ENCODE data around the gene AQP10. TPM values are rescaled to one million over a fixed set of nuclear protein-coding genes. Genes with fewer than 3 reads are reported as not detected.

AQP10 gene
- total and polyA plus RNA-seq, 9 of the 15 experiments (the other 6 are each of a cell fraction or from before 2014, with no cell fraction given): 0.37 to 9.7 (median 1.9) TPM

- no peak for TF ChIP-seq CBX1 (IDR thresholded peaks at IDR 0.05; ENCODE audit: low read depth)
- no peak for TF ChIP-seq ATF6 (CRISPR knock-in tag; IDR thresholded peaks at IDR 0.05)
- peak; percentile 35; the same call in 1 of the 2 replicates for TF ChIP-seq NFE2 (IDR thresholded peaks at IDR 0.05; ENCODE audit: low read depth)
- peak; percentile 83 for TF ChIP-seq L3MBTL2 (IDR thresholded peaks at IDR 0.05)
- TF ChIP-seq RBFOX2 (IDR thresholded peaks at IDR 0.05; ENCODE audit: low read depth, low read length): peak; percentile 61
- TF ChIP-seq CEBPZ (IDR thresholded peaks at IDR 0.05; ENCODE audit: borderline replicate concordance, low read depth, low read length): no peak
- TF ChIP-seq TCF7L2 (IDR thresholded peaks at IDR 0.05; ENCODE audit: low read depth, low read length): no peak
- no peak for TF ChIP-seq CHAMP1 (IDR thresholded peaks at IDR 0.05)
- peak; percentile 88 for TF ChIP-seq MXI1 (IDR thresholded peaks at IDR 0.05; ENCODE audit: low read depth, low read length)
- TF ChIP-seq GABPB1 (CRISPR knock-in tag; IDR thresholded peaks at IDR 0.05): no peak
- no peak for TF ChIP-seq SMAD3 (CRISPR knock-in tag; conservative IDR thresholded peaks at IDR 0.05)
- no peak for TF ChIP-seq ZNF197 (CRISPR knock-in tag; IDR thresholded peaks at IDR 0.05; ENCODE audit: low read depth)
- peak; percentile 92 for TF ChIP-seq CREM (IDR thresholded peaks at IDR 0.05; ENCODE audit: low read depth)
- TF ChIP-seq ZNF512 (tag; IDR thresholded peaks at IDR 0.05): no peak
- TF ChIP-seq CAMTA2 (CRISPR knock-in tag; conservative IDR thresholded peaks at IDR 0.05): no peak
- peak; percentile 80; the same call in 1 of the 2 replicates for TF ChIP-seq JUND (IDR thresholded peaks at IDR 0.05; ENCODE audit: borderline replicate concordance, low read depth, low read length)
- peak; percentile 83; the same call in 2 of the 3 replicates for TF ChIP-seq JUND (tag; IDR thresholded peaks at IDR 0.05; ENCODE audit: borderline replicate concordance, low read depth, low read length)
- TF ChIP-seq MXD1 (CRISPR knock-in tag; IDR thresholded peaks at IDR 0.05; ENCODE audit: borderline replicate concordance, poor library complexity, severe bottlenecking): no peak
Observed at GRCh38 chr1:154320882-154321608, at the start of gene AQP10 (continued).
